GM19043 (cell line): ENCODE measurements around the gene DNAL4.
"Not testable (repeated sequence)": the region's sequence is repeated elsewhere in the genome, so short reads cannot be mapped to it uniquely, and the experiment has no call there.

ENCODE experiments used
- ATAC-seq: cut with Tn5 transposase; IDR thresholded peaks from one replicate; pipeline ENCODE4 v1.9.1; 2021; ENCODE audit warnings: low read depth; ENCODE audit not compliant: unreplicated experiment

The DNAL4 gene

DNA sequence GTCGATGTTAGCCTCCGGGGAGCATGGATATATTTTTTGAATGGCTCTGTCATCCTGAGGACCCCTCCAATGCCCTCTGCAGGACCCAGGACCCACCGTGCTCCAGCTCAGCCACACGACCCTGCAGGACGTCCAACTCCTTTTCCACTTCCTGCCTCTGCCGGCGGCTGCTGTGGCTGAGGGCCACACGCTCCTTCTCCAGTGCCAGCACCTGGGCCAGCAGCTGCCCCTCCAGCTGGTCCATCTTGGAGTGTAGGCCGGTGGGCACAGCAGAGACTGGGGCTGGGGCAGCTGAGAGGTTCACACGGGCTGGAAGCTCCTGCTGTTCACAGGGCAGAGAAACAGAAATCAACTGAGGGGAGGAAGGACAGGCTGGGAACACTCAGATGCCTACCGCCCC is 34.2 kb upstream of the DNAL4 start:
- ATAC-seq, result no peak

DNA sequence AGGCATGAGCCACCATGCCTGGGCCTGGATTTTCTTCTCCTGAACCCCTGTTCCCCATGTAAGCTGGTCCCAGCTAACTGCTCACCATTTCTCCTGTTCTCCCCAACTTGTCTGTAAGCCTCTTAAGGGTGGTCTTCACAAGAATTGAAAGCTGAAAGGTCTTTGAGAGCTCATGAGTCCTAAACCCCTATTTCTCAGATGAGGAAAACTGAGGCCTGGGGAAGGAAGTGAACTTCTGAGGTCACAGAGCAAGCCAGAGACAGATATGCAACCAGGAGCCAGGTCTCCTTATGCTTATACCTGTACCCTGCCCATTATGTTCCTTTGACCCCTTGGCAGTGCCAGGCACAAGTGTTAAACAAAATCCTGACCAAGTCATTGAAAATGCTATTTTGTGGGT is 33.6 kb upstream of the DNAL4 start:
- no peak for ATAC-seq

DNA sequence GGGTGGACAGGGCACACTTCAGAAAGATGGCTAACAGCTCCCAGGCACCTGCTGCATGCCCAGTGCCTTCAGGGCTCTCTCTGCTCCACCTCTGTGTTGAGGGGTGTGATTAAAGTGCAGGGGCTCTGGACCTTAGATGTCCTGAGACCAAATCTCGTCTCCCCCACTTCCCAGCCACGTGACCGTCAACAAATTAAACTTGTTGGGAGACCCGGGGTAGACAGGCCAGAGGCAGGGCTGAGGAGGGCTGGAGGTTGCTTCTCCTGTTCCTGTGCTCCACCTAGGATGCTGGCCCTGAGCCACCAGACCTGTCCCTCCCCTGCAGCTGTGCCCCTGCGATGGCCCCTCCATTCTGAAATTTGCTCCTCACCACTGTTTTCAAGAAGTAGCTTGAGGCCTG is 32.9 kb upstream of the DNAL4 start:
- ATAC-seq, result no peak

DNA sequence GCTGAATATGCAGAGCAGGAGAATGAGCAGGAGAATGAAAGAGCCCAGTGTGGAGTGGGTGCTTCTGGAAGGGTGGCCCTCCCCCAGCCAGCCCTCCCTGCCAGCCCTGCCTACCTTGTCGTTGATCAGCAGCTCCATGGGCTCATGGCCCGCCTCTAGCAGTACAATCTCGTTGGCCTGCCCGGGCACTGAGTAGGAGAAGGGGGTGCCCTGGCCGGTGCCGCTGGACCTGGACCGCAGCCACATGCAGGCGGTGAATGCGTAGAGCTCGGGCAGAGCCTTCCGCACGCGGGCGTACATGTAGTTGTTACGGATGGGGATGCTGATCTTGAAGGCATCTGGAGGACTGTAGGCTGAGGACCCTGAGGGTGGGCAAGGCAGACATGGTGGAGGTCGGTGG is 32.4 kb upstream of the DNAL4 start:
- ATAC-seq, result no peak

DNA sequence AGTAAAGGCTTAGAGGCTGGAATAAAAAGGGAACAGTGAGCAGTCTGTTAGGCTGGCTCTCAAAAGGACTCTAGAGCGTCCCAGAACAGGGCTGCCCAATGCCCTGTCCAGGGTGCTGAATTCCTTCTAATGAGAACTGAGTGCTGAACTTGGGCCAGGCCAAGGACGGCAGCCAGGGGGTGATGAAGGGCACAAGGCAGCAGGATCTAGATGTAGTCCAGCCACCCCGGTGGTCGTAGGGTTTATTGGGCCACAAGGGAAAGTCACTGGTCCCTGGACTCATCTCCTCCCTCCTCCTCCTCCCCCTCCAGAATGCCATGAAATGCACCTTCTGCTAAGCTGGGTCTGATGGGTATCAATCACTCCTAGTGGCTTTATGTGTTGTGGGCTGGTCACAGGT is 30.6 kb upstream of the DNAL4 start:
- no peak for ATAC-seq

DNA sequence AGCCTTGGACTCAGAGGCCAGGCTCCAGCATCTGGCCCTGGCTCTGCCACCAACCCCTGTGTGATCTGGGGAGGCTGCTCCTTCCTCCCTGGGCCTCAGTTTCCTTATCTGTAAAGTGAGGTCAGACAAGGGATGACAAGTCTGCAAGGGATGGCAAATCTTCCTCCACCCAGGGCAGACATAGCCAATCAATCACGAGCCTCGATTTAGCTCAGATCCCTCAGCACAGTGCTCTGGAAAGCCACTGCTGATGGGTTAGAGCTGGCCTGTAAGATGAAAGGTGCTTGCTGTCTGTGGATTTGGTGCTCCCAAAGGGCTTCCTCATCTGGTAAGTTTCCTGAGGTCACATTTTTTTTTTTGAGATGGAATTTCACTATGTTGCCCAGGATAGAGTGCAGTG is 29.7 kb upstream of the DNAL4 start:
- ATAC-seq, result no peak

DNA sequence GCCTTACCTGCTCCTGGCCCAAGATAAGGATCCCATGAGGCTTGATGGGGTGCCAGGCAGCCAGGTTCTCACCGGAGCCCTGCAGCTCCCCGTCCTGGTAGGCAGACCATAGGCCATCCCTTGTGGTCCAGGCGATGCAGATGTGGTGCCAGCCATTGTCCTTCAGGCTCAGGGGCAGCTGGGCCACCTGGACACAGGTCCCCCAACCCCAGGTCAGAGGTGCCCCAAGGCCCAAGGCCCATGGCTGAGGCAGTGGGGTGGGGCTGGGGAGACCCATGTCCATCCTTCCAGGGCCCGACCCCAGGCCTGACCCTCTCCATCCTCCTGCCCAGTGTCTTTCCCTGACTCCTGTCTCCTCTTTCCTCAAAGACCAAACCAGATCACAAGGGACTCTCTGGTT is 29.1 kb upstream of the DNAL4 start:
- ATAC-seq, result no peak

DNA sequence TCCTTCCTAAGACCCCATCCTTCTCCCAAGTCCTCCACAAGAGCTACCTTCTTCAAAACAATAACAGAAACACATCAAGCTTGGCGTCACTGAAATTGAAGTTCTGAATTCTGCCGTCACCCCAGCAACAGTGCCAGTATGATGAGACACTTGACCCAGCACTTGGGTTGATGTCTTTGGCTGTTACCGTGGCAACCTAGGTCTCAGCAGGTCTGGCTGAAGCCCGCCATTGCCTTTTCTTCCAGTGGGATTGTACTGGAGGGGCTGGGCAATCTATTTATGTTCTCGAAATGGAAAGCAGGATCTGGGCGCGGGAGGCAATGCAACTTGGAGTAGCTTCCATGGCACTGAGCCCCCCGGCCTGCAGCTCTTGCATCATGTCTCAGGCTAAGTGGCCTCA is 26.1 kb upstream of the DNAL4 start:
- no peak for ATAC-seq

DNA sequence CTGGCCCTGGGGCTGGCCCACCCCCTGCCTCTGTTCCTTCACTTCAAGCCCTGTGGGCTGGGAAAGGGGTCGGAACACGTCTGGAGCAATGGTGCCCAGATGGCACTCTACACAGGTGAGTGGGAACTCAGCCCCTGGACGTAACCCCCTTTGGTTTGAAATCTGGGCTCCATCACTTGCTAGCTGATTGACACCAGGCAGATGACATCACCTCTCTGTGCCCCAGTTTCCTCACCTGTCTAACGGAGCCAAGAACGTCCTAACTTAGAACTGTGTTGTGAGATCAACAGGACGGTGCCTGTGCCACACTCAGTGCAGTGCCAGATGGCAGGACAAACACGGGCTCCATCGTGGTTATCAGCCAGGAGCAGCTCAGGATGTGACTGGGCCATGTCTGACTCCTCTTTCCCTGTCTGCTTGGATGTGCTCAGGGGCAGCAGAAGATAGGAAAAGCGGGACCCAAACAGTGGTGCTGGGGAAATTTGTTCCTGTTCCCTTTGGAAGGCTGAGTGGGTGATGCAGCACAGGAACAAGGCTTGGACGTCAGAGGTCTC is 25.5 kb upstream of the DNAL4 start:
- ATAC-seq, result no peak

DNA sequence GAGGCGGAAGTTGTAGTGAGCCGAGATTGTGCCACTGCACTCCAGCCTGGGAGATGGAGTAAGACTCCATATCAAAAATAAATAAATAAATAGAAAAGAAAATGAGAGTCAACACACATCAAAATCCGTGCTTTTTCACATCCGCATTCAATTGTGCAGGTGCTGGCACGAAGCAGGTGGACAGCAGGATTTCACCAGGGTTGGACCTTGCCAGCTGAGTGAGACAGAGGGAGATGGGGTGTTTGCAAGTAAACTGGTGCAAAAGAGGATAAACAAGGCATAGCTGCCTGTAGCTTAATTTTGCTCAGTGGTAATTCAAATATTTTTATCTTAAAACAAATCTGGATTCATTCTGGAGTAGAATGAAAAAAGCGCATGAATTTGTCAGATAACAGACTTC is 23.3 kb upstream of the DNAL4 start:
- ATAC-seq, result no peak

DNA sequence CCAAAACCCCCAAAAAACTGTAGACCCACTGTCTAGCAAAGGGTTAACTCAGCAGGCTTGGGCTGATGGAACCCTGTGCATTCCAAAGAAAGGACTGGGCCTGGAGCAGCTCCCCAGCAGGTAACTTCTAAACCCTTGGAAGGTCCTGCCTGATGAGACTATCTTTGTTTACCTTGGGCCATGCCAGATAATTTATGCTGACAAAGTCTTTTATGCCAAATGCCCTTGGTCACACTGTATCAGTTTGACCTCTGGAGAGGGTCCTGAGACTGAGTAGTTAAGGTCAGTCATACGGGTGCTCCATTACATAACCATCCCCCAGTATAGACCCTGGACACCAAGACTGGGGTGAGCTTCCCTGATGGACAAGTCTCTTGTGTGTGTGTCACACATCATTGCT is 21.9 kb upstream of the DNAL4 start:
- no peak for ATAC-seq

DNA sequence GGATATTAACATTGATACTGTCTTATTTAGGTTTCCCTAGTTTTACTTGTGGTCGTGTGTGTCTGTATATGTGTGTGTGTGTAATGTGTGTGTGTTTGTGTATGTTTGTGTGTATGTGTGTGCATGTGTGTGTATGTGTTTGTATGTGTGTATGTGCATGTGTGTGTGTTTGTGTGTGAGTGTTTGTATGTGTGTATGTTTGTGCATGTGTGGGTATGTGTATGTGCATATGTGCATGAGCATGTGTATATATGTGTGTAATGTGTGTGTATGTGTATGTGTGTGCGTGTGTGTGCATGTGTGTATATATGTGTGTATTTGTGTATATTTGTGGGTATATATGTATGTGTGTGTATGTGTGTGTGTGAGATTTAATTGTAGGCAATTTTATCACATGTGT is 17.3 kb upstream of the DNAL4 start:
- ATAC-seq, result no peak

DNA sequence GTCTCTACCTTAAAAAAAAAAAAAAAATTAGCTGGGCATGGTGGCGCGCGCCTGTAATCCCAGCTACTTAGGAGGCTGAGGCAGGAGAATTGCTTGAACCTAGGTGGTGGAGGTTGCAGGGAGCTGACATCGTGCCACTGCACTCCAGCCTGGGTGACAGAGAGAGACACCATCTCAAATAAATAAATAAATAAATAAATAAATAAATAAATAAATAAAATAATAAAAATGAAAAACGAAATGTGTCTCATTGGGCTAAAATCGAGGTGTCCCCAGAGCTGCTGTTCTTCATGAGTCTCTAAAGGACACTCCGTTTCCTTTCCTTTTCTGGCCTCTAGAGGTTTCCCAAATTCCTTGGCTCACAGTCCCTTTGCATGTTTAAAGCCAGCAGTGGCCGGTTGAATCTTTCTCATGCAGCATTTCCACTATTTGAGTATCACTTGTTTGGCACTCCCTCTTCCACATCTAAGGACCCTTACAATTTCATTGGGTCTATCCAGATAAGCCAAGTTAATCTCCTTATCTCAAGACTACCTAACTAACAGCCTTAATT is 11.2 kb upstream of the DNAL4 start:
- ATAC-seq, result not testable (repeated sequence)

DNA sequence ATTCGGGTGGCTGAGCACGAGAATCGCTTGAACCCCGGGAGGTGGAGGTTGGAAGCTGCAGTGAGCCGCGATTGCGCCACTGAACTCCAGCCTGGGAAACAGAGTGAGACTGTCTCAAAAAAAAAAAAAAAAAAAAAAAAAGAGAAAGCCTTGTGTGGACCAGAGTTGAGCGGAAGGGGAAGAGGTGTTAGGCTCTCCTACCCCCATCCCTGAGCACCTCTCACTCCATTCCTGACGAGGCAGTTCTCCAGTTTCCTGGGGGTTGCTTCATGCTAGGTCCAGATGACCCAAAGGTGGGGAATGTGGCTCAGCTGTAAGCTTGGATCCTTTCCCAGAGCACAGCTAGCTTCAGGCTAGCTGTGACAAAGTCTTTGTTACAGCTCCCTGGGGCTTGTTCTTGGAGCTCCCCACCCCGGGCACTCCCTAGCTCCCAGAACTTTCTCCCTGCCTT is 8.8 kb upstream of the DNAL4 start:
- ATAC-seq, result no peak

DNA sequence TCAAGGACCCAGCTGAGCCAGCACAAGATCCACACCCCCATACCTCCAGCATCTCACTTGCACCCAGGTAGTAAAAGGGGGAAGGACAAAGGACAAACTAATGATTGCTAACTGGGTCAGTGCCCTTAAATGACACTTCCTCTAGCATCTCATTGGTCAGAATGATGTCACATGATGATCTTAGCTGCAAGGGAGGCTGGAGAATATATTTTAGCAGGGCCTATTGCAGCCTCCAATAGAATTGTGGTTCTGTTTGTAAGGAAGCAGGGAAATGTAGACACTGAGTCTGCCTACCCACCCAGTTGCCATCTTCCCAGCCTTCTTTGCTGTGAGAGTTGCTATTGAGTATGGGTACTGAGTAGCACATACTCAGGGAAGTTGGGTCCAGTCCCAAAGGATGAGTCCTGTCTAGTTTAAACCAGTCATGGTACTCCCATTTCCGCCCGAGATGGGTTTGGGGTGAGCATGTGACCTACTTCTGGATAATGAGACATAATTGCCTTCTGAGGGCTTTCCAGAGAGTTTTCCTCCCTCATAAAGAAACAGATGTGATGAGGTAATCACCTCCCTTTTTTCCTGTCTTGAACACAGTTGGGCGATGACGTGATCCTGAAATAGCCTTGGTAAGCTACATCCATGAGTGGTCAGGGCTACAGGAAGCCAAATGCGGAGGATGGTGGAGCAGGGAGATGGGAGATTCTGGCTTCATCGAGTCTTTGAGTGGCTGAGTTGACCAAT is 5.5 kb upstream of the DNAL4 start:
- no peak for ATAC-seq

DNA sequence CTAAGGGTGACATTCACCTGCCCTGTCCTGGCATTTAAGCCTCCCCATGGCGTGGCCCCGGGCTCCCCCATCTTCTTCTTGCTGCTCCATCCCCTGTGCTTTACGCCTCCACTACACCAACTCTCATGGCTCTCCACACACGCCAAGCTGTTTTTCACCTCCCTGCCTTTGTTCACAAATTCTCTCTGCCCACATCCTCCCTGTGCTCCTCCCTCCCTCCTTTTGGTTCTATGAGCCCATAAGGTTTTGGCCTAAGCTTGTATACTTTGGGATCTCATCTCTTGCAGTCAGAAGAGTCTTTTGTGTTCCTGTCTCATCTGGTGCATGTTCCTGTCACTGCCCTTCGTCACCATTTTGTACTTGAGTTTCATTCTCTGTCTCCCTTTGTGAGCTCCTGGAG is 4.6 kb upstream of the DNAL4 start:
- no peak for ATAC-seq

DNA sequence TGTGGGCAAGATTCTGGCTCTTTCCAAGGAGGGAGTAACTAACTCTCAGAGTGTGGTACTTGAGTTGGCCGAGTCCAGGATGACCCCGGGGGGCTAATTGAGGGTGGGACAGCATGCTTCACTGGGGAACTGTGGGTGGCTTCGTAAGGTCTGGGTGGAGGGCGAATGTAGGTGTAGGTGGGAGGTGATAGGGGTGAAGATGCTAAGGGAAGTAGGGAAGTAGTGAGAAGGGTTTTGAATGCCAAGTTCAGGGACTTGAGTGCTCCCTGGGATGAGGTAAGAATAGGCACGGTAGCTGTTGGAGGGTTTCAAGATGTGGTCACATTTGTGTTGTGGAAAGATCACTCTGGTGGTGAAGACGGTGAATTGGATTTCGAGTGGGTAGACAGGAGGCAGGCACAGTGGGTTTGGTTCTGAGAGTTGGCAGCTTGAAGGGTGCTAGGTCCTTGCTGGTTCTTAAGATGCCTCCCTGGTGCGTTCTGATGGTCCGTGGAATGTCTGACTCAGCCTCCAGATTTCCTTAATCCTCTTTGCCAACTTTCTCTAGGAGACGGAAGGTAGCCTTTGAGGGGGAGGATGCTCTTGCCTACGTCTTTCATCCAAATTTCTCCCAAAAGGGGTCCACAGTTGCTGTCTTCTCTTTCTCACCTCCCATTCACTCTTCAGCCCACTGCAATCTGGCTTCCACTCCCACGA is 2.5 kb upstream of the DNAL4 start:
- ATAC-seq, result no peak

DNA sequence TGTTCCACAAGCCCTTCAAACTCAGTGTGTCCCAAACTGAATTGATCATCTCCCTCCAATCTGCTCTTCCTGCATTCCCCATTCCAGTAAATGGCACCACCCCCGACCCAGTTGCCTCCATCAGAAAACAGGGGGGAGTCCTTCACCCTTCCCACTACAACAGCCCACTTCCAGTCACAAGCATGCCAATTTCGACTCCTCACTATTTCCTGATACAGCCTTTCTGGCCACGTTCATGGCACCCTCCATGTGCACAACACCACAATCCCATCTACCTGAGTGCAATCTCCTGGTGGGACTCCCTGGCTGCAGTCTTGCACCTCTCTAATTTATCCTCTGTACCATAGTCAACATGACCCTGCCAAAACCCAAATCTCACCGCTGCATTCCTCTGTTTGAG is 1.6 kb upstream of the DNAL4 start:
- ATAC-seq, result no peak

DNA sequence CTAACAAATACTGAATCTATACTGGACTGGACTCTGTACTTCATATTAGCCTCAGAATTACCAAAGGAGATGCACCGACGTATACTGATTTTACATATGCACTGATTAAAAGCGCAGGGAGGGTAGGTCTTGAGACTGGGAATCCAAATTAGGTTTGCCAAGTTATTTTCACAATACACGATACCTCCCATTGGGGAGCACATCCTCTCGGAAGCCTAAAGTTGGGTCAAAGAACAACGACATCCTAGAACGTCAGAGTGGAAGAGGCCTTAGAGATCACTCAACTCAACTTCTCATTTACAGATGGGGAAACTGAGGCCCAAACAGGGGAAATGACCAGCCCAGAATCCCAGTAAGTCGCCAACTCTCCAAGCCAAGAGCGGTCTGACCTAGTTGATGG is 626 bp downstream of the DNAL4 start:
- no peak for ATAC-seq

DNA sequence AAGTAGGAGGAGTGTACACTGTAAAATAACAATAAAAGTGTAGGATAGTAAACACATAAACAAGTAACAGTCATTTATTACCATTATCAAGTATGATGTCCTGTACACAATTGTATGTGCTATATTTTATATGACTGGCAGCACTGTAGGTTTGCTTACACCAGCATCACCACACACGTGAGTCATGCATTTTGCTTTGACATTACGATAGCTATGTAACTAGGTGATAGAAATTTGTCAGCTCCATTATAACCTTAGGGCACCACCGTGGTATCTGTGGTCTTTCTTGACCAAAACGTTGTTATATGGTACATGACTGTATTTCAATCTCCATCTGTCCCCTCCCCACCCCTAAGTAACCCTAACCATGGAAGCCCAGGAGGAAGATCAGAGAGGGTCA is 1.1 kb downstream of the DNAL4 start:
- ATAC-seq, result no peak

DNA sequence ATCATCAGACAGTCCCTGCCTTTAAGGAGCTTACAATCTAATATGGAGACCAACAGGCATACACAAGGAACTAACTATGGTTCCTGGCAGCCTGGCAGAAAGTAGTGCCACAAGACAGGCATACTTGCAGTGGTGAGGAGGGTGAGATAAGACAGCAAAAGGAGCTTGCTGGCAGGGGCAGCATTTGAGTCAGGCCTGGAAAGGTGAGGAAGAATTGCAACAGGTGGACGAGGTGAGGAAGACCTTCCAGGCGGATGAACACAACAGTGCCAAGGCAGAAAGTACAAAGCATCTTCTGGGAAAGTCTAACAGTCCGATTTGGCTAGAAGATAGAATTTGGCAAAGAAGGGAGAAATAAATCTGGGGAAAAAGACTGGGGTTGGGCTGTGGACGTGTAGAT is 4.3 kb downstream of the DNAL4 start:
- no peak for ATAC-seq

DNA sequence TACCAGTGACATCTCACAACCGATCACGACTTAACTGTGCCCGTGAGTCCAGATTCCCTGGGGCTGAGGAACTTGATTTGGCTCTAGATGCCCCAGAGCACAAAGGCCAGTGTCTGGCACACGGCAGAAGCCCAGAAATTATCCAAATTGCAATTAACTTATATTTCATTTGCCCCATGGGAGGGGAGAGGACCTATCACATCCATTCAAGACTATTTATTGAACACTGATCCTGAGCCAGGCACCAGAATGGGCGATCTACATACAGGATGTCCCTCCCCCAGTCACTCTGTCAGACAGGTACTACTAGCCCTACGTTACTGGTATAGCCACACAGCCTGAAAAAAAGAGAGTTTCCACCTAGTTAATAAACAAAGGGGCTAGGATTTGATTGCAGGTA is 5.1 kb downstream of the DNAL4 start:
- no peak for ATAC-seq
